ENCODE data around the gene RING1. TPM values are rescaled to one million over a fixed set of nuclear protein-coding genes. Genes with fewer than 3 reads are reported as not detected.

The RING1 gene
- total RNA-seq, 3 donors from 2014 or later, result 11.8 to 20.6 (median 19.5) TPM

- Histone ChIP-seq H3K36me3 (no peaks in the 10 kb centered on the region), H3K4me3 (peak overlapping the region in 2 of 3 donors; percentile 92 to 94), H3K9me3 (no peaks in the 10 kb centered on the region), H3K27me3 (no peaks in the 10 kb centered on the region), H3K27ac (peak overlapping the region; percentile 98 to 99), H3K4me1 (peaks cover 10 to 37% of the 10 kb centered on the region in 2 donors)
- no peak for DNase-seq (ENCODE audit: low spot score in 2 of 2)
- TF ChIP-seq POLR2AphosphoS5 (IDR thresholded peaks at IDR 0.05) (no peak), CTCF (IDR thresholded peaks at IDR 0.05) (no peak), POLR2A (IDR thresholded peaks at IDR 0.05) (no peak)
- intact Hi-C loops (cut with DNase I; ENCODE audit: low total_unique reads), result no loop called here
Observed at GRCh38 chr6:33201935-33202334, 6.4 kb upstream of the RING1 start.

- H3K9me3 ChIP-seq, result no peaks in the 10 kb centered on the region
- TF ChIP-seq POLR2A (IDR thresholded peaks at IDR 0.05), result no peak
- no peak for TF ChIP-seq POLR2AphosphoS5 (IDR thresholded peaks at IDR 0.05)
- no peak for TF ChIP-seq CTCF (IDR thresholded peaks at IDR 0.05)
- H3K36me3 ChIP-seq, result no peaks in the 10 kb centered on the region
- no peak for DNase-seq (ENCODE audit: low spot score in 2 of 2)
- intact Hi-C loops (cut with DNase I; ENCODE audit: low total_unique reads), result no loop called here
- H3K4me1 ChIP-seq, result peaks cover 15 to 40% of the 10 kb centered on the region in 2 donors
- H3K27ac ChIP-seq, result no peak overlapping the region
- no peaks in the 10 kb centered on the region for H3K27me3 ChIP-seq
- no peak overlapping the region for H3K4me3 ChIP-seq
Observed at GRCh38 chr6:33202799-33203198, 5.5 kb upstream of the RING1 start.

- TF ChIP-seq CTCF (IDR thresholded peaks at IDR 0.05), result no peak
- no peak for TF ChIP-seq POLR2A (IDR thresholded peaks at IDR 0.05)
- no peak for TF ChIP-seq POLR2AphosphoS5 (IDR thresholded peaks at IDR 0.05)
- H3K27ac ChIP-seq, result peak overlapping the region; percentile 81 to 85
- intact Hi-C loops (cut with DNase I; ENCODE audit: low total_unique reads), result no loop called here
- H3K36me3 ChIP-seq, result no peaks in the 10 kb centered on the region
- no peaks in the 10 kb centered on the region for H3K27me3 ChIP-seq
- DNase-seq (ENCODE audit: low spot score in 2 of 2), result no peak
- H3K4me1 ChIP-seq, result peaks cover 15 to 33% of the 10 kb centered on the region in 2 donors
- H3K4me3 ChIP-seq, result peak overlapping the region in 2 of 3 donors; percentile 74 to 87
- H3K9me3 ChIP-seq, result no peaks in the 10 kb centered on the region
Observed at GRCh38 chr6:33203443-33204164, 4.7 kb upstream of the RING1 start.

- Histone ChIP-seq H3K36me3 (no peaks in the 10 kb centered on the region), H3K9me3 (no peaks in the 10 kb centered on the region), H3K4me3 (peak overlapping the region in 2 of 3 donors; percentile 74 to 87), H3K4me1 (peaks cover 15 to 33% of the 10 kb centered on the region in 2 donors), H3K27ac (peak overlapping the region; percentile 81 to 85), H3K27me3 (no peaks in the 10 kb centered on the region)
- intact Hi-C loops (cut with DNase I; ENCODE audit: low total_unique reads), result no loop called here
- TF ChIP-seq CTCF (IDR thresholded peaks at IDR 0.05), result no peak
- no peak for TF ChIP-seq POLR2A (IDR thresholded peaks at IDR 0.05)
- TF ChIP-seq POLR2AphosphoS5 (IDR thresholded peaks at IDR 0.05), result no peak
- no peak for DNase-seq (ENCODE audit: low spot score in 2 of 2)
Observed at GRCh38 chr6:33204165-33204414, 4.2 kb upstream of the RING1 start.

- peak; percentile 93 for DNase-seq (ENCODE audit: low spot score in 2 of 2)
- Histone ChIP-seq H3K27me3 (no peaks in the 10 kb centered on the region), H3K4me1 (peaks cover 15 to 33% of the 10 kb centered on the region in 2 donors), H3K4me3 (peak within 1 kb of the TSS; percentile 62 to 87 (median 74)), H3K36me3 (no peaks in the 10 kb centered on the region), H3K9me3 (no peaks in the 10 kb centered on the region), H3K27ac (peak within 1 kb of the TSS; percentile 81 to 85)
- intact Hi-C loops (cut with DNase I; ENCODE audit: low total_unique reads), result no loop called here
- TF ChIP-seq CTCF (IDR thresholded peaks at IDR 0.05), result no peak
- no peak for TF ChIP-seq POLR2A (IDR thresholded peaks at IDR 0.05)
- TF ChIP-seq POLR2AphosphoS5 (IDR thresholded peaks at IDR 0.05), result peak in 2 of 3 donors; percentile 26 to 60
Observed at GRCh38 chr6:33204415-33205190, 3.7 kb upstream of the RING1 start, which contains the start of gene HSD17B8. HSD17B8 (plus strand) TSS chr6:33204655; CDS start chr6:33204669, 14 bp downstream.

Data from breast epithelium (tissue), 4 donors.